Activated B cell treated with CpG ODN at 0.5 μM for 24 hours (primary cell): ENCODE data around the gene SIGMAR1. TPM values are rescaled to one million over a fixed set of nuclear protein-coding genes. Genes with fewer than 3 reads are reported as not detected.

Source experiments
- ATAC-seq: fragments of 200-7000 bp; cut with Tn5 transposase; one replicate; pipeline ENCODE4 v1.10.0; 2021; ENCODE audit warnings: low read depth, mild to moderate bottlenecking, moderate library complexity
- CTCF ChIA-PET: fragments of 350-600 bp; sonication (Branson Sonifier 250); formaldehyde crosslinking; loops from one replicate; lab custom pipeline; 2021; ENCODE audit warnings: antibody characterized with exemption; lab: Charles Lee
- POLR2A ChIA-PET: fragments of 350-600 bp; sonication (Branson Sonifier 250); formaldehyde crosslinking; loops from one replicate; lab custom pipeline; 2021; ENCODE audit warnings: antibody characterized with exemption; lab: Charles Lee
- DNase-seq: peaks from one replicate; pipeline ENCODE4 v3.0.0; 2022
- H3K27ac Mint-ChIP-seq: one replicate; pipeline ENCODE4 v1.8.0; 2020; ENCODE audit warnings: mixed read lengths
- H3K27me3 Mint-ChIP-seq: one replicate; pipeline ENCODE4 v1.8.0; 2021; ENCODE audit warnings: mixed read lengths
- H3K36me3 Mint-ChIP-seq: one replicate; pipeline ENCODE4 v1.8.0; 2021; ENCODE audit warnings: low read depth, mixed read lengths
- H3K4me1 Mint-ChIP-seq: one replicate; pipeline ENCODE4 v1.8.0; 2021; ENCODE audit warnings: mixed read lengths
- H3K4me3 Mint-ChIP-seq: one replicate; pipeline ENCODE4 v1.8.0; 2020; ENCODE audit warnings: mild to moderate bottlenecking, mixed read lengths
- H3K9me3 Mint-ChIP-seq: one replicate; pipeline ENCODE4 v1.8.0; 2020; ENCODE audit warnings: mixed read lengths
- intact Hi-C: fragments of 100-400 bp; cut with micrococcal nuclease; formaldehyde crosslinking; loops from one replicate; pipeline ENCODE4 v1.15.1; 2024
- total RNA-seq: library from RNA; stranded (reverse); gene quantifications from 2 replicates; pipeline ENCODE4 v1.2.3, GENCODE V29; 2022
- TF ChIP-seq, protein P1 (sequence below): fragments of 200-600 bp; IDR thresholded peaks from one replicate; pipeline ENCODE4 v1.8.0; 2022; ENCODE audit warnings: antibody characterized with exemption, mild to moderate bottlenecking

SIGMAR1 gene
- total RNA-seq, 1 donor from 2014 or later = 27.2 TPM

DNA sequence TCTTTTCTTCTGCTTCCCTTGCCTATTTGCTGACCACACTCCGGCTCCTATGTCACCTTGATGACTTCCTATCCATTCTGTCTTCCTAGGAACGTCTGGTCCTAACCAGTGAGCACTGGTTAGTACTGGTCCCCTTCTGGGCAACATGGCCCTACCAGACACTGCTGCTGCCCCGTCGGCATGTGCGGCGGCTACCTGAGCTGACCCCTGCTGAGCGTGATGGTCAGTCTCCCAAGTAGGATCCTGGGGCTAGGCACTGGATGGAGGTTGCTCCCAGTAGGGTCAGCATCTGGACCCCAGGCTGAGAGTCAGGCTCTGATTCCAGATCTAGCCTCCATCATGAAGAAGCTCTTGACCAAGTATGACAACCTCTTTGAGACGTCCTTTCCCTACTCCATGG is 11.1 kb upstream of the SIGMAR1 start:
- H3K4me1 Mint-ChIP-seq = peaks cover 33% of the 10 kb centered on the region
- no peak overlapping the region for H3K4me3 Mint-ChIP-seq
- TF ChIP-seq, protein P1, sequence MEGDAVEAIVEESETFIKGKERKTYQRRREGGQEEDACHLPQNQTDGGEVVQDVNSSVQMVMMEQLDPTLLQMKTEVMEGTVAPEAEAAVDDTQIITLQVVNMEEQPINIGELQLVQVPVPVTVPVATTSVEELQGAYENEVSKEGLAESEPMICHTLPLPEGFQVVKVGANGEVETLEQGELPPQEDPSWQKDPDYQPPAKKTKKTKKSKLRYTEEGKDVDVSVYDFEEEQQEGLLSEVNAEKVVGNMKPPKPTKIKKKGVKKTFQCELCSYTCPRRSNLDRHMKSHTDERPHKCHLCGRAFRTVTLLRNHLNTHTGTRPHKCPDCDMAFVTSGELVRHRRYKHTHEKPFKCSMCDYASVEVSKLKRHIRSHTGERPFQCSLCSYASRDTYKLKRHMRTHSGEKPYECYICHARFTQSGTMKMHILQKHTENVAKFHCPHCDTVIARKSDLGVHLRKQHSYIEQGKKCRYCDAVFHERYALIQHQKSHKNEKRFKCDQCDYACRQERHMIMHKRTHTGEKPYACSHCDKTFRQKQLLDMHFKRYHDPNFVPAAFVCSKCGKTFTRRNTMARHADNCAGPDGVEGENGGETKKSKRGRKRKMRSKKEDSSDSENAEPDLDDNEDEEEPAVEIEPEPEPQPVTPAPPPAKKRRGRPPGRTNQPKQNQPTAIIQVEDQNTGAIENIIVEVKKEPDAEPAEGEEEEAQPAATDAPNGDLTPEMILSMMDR = no peak
- ChIA-PET POLR2A (interaction anchor here (0.7 to 3.4 kb wide), 2 partner anchors 11 to 36 kb away, joined by 3 to 44 read pairs; partner anchors contain the start of gene SIGMAR1), CTCF (interaction anchor here (0.7 to 2.7 kb wide), 3 partner anchors 10 to 16 kb away, joined by 3 to 11 read pairs (median 6); no protein-coding TSS in a partner anchor)
- H3K27ac Mint-ChIP-seq = no peak overlapping the region
- H3K36me3 Mint-ChIP-seq = peaks cover 32% of the 10 kb centered on the region
- DNase-seq (no peak), ATAC-seq (no peak)
- no peaks in the 10 kb centered on the region for H3K9me3 Mint-ChIP-seq
- H3K27me3 Mint-ChIP-seq = no peaks in the 10 kb centered on the region
- intact Hi-C loops = loop anchor here (5.0 kb wide), 2 partner anchors 36 to 464 kb away; partner anchors contain the start of gene RPP25L

DNA sequence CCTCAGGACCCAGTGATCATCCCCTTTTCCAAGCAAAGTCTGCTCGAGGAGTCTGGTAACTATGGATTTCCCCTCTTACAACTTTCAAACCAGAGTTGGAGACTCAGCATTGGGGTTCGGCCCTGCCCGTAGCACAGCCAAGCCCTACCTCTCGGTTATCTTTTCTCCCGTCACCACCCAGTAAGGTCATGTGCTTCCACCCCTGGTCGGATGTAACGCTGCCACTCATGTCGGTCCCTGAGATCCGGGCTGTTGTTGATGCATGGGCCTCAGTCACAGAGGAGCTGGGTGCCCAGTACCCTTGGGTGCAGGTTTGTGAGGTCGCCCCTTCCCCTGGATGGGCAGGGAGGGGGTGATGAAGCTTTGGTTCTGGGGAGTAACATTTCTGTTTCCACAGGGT is 10.1 kb upstream of the SIGMAR1 start:
- H3K4me1 Mint-ChIP-seq = peaks cover 29% of the 10 kb centered on the region
- H3K9me3 Mint-ChIP-seq = no peaks in the 10 kb centered on the region
- H3K27me3 Mint-ChIP-seq = no peaks in the 10 kb centered on the region
- no peak for DNase-seq
- peak overlapping the region; percentile 92 for H3K4me3 Mint-ChIP-seq
- H3K27ac Mint-ChIP-seq = no peak overlapping the region
- ATAC-seq = no peak
- ChIA-PET POLR2A (interaction anchor here (1.6 to 3.4 kb wide), 4 partner anchors 10 to 35 kb away, joined by 5 to 44 read pairs (median 12); partner anchors contain the start of genes RPP25L and SIGMAR1), CTCF (interaction anchor here (1.4 to 3.4 kb wide), 6 partner anchors 9 to 54 kb away, joined by 3 to 24 read pairs (median 12); partner anchors contain the start of genes DCTN3 and SIGMAR1)
- H3K36me3 Mint-ChIP-seq = peaks cover 32% of the 10 kb centered on the region
- TF ChIP-seq, protein P1 = no peak
- intact Hi-C loops = loop anchor here (5.0 kb wide), 2 partner anchors 35 to 465 kb away; partner anchors contain the start of gene RPP25L

DNA sequence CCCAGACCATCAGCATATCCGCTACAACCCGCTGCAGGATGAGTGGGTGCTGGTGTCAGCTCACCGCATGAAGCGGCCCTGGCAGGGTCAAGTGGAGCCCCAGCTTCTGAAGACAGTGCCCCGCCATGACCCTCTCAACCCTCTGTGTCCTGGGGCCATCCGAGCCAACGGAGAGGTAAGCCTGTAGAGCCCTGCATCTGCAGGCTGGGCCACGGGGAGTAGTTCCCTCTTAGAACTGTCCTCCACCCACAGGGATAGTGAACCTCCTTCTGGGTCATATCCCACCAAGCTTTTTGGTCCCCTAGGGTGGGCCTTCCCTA is 9.5 kb upstream of the SIGMAR1 start:
- no peak for DNase-seq
- Mint-ChIP-seq H3K4me1 (peaks cover 25% of the 10 kb centered on the region), H3K27ac (peak overlapping the region; percentile 80), H3K9me3 (no peaks in the 10 kb centered on the region), H3K4me3 (peak overlapping the region; percentile 92), H3K27me3 (no peaks in the 10 kb centered on the region), H3K36me3 (peaks cover 32% of the 10 kb centered on the region)
- ChIA-PET CTCF (interaction anchor here (1.2 to 3.4 kb wide), 8 partner anchors 9 to 55 kb away, joined by 3 to 24 read pairs (median 10); partner anchors contain the start of genes ARID3C, CCL27, DCTN3 and SIGMAR1), POLR2A (interaction anchor here (0.6 to 3.4 kb wide), 7 partner anchors 9 to 598 kb away, joined by 5 to 44 read pairs (median 9); partner anchors contain the start of genes DCTN3, RPP25L, SIGMAR1 and UBAP2)
- no peak for ATAC-seq
- intact Hi-C loops = loop anchor here (5.0 kb wide), 2 partner anchors 35 to 465 kb away; partner anchors contain the start of gene RPP25L
- TF ChIP-seq, protein P1 = no peak

DNA sequence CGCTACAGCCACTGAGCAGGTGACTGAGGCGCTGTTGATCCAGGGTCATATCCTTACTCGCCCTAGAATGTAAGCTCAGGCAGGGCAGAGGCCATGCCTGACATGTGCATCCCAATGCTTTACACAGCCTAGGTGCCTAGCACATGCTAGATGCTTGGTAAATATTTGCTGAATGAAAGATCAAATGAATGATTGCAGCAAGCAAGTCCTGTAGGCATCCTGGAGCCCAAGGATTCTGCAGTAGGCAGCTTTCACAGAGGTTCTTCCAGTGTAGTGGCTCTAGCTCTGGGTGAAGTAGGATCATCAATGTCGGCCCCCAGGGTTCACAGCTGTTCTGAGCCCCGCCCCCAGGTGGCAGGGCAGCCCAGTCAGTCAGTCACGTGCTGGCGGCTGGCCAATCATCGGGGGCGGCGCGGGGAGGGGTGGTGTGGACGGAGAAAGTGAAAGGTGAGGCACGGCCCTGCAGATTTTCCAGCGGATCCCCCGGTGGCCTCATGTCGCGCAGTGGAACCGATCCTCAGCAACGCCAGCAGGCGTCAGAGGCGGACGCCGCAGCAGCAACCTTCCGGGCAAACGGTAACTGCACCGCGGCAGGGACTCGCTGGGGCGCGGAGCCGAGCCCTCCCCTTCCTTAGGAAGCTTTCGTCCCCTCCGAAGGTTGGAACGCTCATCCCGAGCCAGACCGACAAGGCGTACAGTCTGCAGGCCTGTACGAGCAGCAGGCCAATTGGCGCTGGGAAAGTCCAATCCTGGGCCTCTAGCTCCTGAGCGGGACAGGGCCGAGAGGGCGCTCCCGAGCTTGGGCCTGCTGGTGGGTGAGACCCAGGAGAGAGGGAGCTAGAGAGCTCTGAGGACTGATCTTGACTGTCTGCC is 8.9 kb upstream of the SIGMAR1 start, which contains the start of gene GALT:
TSS of gene GALT (plus strand) at position 465 of the 873 bp plus-strand sequence. CDS start at position 495, 30 bp downstream.
- H3K9me3 Mint-ChIP-seq = no peaks in the 10 kb centered on the region
- peak; percentile 96 for ATAC-seq

More for the DNA sequence above, 8.9 kb upstream of the SIGMAR1 start, which contains the start of gene GALT:
- Mint-ChIP-seq H3K27me3 (no peaks in the 10 kb centered on the region), H3K4me3 (peak within 1 kb of the TSS; percentile 92), H3K27ac (peak within 1 kb of the TSS; percentile 80), H3K4me1 (peaks cover 25% of the 10 kb centered on the region), H3K36me3 (peaks cover 32% of the 10 kb centered on the region)
- intact Hi-C loops = loop anchor here (1.0 to 5.0 kb wide), 6 partner anchors 9 to 466 kb away; partner anchors contain the start of genes DCTN3, RPP25L and SIGMAR1
- DNase-seq = peak; percentile 96
- CTCF ChIA-PET = interaction anchor here (0.7 to 3.4 kb wide), 9 partner anchors 9 to 56 kb away, joined by 3 to 24 read pairs (median 8); partner anchors contain the start of genes ARID3C, CCL27, DCTN3 and SIGMAR1
- POLR2A ChIA-PET = interaction anchor here (0.6 to 3.4 kb wide), 9 partner anchors 9 to 598 kb away, joined by 3 to 44 read pairs (median 8); partner anchors contain the start of genes DCTN3, RPP25L, SIGMAR1 and UBAP2
- TF ChIP-seq, protein P1 = no peak
